ENCODE data around the gene SSTR5.

The SSTR5 gene

DNA sequence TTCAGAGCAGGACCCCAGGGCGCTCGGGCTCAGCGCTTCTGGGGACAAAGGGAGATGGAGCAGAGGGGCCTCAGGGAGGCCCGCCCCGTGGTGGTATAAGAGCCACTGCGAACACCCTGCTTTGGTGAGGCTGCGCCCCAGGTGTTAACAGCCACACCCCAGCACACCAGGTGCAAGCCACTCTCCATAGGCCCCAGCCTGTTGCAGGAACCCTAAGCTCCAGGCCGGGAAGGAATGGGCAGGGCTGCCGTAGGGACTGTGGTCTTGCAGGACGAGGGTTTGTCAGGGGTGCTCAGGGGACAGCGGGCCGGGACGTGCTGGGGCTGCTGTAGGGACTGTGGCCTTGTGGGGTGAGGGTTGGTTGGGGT, 17.0 kb upstream of the SSTR5 start:
- DNase-seq, result no peak

DNA sequence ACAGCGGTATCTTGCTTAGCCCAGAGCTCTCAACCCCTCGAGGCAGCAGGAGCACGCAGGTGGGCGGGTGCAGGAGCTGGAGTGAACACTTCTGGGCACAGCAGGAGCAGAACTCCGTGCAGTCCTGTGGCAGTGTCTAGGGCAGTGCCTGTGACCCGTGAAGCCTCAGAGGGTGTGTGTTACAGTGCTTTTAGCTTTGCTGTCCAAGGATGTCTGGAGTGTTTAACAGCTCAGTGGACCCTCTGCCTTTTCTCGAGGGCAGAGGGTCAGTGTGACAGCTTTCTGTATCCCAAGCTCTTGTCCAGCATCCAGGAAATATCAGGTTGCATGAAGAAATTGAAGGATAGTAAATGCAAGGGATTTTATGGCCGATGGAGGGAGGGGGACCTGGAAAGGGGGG, 16.4 kb upstream of the SSTR5 start:
- DNase-seq, result no peak

DNA sequence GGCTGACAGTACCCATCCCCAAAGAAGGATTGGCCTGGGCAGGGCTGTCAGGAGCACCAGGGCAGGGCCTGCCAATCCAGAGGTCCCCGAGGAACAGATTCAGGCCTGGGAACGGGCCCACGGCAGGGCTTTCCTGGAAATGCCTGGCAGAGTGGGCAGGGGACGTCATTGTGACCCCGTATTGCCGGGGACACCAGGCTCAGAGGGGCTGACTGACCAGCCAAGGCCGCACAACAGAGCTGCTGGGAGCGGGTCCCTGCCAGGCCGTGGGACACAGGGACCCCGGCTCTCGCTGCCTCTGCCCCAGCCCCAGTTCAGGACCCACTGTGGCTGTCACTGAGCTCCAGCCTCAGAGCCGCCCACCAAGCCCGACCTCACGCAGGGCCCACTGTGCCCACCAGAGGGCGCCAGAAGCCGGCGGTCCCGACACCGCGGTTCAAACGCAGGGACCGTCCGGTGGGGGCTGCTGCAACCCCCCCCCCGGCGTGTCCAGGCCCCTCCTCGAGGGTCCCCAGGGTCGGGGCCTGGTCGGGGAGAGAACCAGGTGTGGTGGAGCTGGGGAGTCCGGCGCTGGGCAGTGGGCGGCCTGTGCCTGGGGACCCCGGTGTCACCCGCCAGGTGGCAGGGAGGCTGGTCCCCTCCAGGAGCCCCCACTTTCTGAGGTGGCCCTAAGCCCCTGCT, 15.2 kb upstream of the SSTR5 start:
- DNase-seq, result peak in 1 of 2 experiments; percentile 25

DNA sequence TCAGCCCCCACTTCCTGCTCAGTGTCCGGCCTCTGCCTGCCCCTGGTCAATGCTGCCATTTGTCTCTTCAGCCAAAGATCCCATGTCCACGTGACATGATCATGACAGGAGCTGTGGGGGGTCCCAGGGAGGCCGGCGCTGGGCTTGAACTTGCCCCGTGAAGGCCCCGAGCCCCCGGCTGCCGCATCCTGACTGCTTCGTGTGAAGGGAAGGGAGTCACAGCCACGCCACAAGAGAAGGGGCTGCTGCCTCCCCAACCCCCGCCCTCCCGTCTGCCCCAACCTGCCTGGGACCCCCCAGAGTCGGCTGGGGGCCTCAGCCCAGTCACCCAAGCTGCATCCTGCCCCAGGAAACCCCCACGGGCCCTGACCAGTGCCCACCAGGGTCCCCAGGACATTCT, 14.3 kb upstream of the SSTR5 start:
- DNase-seq, result no peak

DNA sequence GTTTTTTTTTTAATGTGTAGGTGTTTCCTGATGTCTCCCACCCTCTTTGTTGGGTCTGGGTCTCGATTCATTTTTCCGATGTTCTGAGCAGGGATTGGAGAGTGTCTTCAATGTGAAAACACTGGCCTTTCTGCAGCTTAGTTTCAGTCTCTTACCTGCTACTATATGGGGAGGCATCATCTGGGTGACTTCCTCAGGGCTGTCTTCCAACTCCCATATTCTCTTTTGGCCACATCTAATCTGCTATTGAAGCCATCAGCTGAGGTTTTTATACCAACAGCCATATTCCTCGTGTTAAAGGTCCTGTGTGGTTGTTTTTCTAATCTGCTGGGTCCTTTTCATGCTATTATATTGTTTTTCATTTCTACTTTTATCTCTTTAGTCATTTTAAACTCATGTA, 13.2 kb upstream of the SSTR5 start:
- DNase-seq, result no peak

DNA sequence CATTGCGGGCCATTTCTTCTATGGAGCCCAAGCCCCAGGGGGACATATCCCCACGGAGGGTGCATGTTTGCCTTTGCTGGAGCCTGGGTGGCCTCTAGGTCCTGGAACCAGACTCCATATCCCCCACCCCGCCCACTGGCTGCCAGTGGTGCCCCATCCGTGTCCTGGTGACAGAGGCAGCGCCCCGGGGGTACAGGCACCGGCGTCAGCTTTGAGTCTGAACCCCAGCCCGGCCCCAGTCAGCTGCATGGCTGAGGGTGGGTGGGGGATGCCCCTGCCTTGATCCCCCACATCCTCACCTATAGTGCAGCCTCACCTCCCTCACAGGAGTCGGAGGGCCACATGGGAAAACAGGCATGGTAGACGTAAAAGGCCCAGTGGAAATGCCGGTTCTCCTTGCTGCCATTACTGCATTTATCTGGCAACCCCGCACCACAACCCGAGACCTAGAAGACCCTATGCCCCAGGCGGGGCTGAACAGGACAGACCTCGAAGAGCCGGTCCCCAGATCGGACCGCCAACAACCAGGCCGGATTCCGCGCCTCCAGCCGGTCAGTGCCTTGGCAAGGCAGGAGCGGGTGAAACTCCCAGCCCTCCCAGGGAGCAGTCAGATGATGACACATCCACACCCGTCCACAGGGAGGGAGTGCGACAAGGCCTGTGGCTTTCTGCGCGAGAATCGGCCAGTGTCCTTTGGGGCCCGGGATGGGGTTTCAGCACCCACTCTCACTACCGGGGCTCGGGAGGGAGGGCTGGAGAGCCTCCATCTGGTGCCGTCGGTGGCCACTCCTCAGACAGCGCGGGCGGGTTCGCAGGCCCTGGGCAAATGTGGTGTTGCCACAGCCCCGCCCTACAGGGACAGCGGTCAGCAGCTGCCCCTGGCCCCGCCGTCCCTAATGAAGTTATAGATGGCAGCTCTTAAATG, 11.9 kb upstream of the SSTR5 start:
- DNase-seq, result no peak

DNA sequence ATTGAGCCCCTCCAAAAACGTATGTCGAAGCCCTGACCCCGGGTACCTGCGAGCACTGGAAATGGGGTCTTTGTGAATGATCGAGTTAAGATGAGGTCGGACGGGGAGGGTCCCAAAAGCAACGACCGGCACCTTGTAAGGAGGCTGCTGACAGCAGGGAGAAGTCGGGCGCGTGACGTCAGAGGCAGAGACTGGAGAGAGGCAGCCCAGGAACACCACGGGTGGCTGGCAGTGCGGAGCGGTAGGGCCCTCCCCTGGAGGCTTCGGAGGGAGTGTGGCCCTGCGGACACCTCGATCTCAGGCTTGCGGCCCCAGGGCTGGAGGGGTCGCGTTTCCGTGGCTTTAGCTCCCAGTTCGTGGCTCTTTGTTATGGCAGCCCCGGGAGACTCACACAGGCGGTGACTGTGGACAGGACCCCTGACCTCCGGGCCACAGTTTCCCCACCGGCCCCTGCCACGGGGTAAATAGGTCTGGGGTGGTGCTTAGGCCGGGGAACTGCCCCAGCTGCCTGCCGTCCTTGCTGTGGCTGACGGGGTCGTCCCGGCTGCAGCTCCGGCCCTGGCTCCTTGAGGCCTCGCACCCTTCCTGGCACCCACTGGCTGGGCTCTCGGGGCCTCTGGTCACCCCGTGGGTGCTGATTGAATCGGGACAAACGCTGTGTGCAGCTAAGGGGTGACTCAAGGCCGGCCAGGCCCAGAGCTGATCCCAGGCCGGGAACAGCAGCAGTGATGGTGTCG, 10.6 kb upstream of the SSTR5 start:
- no peak for DNase-seq

DNA sequence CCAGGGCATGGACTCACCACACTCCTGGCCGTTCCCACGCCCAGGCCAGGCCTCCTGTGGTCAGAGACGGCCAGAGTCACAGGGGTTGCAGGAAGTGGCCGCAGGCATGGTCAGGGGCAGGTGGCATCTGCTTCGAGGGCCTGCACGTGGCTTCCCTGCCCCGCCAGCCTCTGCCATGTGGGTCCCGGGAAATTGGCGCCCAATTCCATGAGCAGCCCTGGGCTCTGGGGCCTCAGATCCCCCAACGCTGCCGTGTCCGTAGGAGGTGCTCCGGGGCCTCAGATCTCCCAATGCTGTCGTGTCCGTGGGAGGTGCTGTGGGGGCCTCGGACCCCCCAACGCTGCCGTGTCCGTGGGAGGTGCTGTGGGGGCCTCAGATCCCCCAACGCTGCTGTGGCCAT, 9.7 kb upstream of the SSTR5 start:
- no peak for DNase-seq

DNA sequence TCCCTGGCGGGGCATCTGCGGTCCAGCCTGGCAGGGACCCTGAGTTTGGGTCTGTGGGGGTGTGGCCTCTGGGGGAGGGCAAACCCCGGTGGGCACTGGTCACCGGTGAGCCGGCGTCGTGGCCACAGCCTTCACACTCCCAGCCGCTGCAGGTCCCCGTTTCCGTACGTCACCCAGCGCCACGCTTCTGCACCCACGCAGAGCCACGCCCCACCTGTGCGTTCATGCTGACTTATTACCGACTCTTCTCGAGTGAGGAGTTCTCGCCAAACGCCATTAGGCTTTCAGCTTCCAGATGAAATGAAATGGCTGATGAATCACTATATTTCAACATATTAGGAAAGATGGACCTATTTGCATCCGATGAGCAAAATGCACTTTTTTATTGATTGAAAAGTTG, 8.8 kb upstream of the SSTR5 start:
- DNase-seq, result no peak

DNA sequence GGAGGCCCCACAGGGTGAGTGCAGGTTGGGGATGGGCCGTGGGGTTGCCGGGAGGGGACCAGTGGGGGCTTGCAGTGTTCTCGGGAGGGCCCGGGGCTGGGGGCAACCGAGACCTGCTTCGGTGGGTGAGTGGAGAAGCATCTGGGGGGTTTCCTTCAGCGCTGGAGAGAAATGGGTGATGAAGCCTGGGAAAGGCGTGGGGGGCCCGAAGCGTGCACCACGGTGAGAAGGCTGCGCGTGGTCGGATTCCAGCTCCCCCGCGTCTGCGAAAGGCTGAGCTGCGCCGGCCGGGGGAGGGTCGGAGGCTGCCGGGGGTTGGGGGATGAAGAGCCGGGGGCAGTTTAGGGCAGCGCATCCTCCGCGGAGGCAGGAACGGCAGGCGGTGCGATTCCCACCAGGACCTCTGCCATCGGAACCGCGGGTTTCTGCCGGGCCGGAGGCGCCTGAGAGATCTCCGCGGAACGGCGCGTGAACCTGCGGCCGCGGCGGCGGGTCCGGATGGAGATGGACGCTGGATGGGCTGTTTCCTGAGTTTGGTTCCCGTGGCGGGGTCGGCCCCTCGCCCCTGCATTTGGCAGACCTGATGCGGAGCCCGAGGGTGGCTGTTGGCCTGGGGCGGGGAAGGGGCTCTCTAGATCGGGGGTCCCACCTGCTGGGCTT, 6.9 kb upstream of the SSTR5 start:
- DNase-seq, result no peak

DNA sequence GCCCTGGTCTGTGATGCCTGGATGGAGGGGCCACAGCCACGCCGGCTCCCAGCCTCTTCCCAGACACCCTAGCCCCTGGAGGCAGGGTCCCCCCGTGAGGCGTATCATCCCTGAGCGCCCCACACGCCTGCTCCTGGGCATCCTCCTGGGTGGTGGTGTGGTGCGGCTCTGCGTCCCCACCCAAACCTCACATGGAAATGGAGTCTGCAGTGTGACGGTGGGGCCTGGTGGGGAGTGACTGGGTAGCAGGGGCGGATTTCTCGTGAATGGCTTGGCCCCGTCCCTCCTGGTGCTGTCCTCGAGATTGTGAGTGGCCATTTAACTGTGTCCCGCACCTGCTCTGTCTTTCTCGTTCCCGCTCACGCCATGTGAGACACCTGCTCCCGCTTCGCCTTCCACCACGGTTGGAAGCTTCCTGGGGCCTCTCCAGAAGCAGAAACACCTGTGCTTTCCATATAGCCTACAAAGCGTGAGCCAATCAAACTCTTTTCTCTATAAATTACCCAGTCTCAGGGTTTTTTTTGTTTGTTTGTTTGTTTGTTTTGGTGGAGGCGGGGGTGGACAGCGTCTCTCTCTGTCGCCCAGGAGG, 5.9 kb upstream of the SSTR5 start:
- DNase-seq, result peak; percentile 31 to 47

DNA sequence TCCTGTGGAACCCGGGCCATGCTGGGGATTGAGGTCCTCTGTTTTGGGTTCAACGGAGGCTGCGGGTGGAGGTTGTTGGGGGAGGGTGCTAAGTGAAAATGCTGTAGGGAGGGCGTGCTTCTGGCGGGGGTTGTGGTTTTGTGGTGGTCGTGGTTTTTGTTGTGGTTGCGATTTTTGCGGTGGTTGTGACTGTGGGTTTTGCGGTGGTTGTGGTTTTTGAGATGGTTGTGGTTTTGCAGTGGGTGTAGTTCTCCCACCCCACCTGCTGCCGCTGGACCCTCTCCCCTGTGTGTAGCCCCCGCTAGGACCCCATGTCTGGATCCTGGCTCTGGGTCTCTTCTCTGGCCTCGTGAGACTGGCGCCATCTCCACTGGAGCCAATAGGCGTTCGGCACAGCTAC, 4.9 kb upstream of the SSTR5 start:
- no peak for DNase-seq

DNA sequence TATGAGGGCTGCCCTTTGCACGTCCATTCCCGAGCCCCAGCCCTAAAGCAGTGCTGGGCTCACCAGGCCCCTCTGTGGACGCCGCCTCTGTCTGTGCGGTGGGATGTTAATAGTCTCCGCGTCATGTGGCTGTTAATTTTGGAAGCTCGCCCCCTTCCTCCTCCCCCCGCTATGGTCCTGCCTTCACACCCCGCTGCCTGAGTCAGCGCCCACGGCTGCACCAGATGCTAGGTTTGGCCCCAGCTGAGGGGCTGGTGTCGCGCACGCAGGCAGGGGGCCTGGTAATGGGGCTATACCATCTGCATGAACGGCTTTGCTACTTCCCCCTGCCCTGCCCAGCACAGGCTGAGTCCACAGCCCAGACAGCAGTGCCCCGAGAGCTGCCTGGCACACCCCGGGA, 4.1 kb upstream of the SSTR5 start:
- no peak for DNase-seq

DNA sequence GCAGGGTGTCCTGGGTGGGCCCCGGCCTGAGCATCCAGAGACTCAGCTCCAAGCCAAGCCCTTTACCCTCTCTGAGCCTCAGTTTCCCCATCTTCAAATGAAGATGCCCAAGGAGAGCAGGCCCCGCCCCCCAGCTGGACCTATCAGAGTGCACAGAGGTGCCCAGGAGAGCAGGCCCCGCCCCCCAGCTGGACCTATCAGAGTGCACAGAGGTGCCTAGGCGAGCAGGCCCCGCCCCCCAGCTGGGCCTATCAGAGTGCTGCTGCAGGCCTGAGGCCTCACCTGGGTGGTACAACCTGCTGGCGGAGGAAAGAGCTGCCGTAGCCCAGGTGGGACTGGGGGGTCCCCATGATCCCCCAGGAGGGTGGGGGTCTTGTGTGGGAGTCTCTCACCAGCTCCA, 3.4 kb upstream of the SSTR5 start:
- peak in 1 of 2 experiments; percentile 33 for DNase-seq

DNA sequence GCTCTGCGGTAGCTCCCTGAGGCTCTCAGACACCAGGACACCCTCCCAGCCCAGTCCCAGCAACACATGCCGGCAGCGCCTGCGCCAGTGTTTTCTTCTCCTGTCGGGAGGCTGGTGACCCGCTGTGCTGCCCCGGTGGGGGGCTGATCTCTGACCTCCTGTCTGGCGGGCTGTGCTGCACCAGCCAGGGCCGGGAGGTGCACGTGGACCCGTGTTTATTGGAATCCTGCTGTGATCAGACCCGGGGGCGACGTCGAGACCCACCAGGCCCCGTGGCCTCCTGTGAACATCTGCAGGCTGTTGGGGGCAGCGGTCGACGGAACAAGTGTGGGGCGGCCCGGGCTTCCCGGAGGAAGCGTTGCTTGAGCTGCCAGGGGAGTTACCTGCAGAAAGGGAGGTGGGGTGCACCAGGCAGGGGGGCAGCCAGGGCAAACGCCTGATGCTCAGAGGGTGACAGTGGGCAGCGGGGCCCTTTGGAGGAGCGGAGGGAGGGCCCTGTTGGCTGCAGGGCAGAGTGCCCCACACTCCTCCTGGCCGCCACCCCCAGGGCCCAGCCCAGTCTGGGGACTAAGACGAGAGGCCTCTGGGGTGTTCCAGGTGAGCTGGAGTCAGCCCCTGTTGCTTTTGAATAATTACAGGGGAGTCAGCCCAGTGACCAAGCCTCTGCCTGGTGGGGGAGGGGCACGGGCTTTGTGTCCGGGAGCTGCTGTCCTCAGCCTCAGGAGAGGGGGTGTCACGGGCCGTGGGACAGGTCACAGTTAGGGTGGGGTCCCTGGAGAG, 2.3 kb upstream of the SSTR5 start:
- no peak for DNase-seq

DNA sequence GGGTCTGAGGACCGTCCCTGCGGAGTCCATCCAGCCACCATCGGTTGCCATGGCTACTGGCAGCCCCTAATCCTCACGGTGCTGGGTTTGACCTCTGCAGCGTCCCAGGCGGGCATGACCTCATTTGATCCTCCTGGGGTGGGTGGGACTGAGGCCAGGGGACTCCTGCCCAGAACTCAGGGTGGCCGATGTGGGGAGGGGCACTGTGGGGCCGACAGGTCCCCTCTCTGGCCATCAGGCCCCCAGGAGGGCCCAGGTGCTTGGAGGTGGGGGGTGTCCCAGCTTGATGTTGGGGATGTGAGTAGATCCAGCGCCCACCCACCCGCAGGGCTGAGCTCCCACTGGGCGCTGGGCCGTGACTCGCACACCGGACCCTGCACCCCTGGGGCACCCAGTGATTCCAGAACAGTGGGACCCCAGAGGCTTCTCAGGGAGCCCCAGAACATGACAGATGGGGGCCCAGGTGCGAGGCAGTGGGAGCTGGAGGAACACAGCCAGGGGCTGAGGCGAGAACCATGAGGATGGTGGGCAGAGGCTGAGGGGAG, 1.6 kb upstream of the SSTR5 start:
- no peak for DNase-seq

DNA sequence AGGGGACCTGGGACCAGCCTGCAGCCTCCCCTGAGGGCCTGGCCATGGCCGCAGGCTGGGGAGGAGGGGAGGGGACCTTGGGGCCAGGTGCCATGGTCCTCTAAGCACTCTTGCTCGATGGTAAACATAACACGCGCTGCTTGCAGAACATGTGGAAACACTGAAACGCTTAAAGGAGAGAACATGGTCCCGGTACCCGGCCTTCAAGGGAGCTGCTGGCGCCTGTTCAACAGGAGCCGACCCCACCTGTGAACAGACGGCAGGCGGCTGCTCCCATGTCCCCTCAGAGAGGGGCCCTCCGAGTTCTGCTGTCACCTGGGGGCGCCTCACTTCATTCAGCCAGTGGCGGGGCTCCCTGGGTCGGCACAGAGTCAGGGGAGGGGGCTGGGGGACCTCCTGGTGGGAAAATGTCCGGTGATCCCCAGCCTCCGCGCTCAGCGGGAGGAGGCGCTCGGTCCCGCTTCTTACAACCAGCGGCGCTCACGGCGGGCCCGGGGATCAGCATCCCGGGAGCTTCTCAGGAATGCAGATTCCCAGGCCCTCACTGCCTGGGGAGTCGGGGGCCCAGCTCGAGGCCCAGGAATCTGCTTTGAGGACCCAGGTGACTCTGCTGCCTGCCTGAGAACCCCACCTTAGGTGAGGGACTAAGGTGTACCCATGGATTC, 854 bp upstream of the SSTR5 start:
- DNase-seq, result peak in 1 of 2 experiments; percentile 56

DNA sequence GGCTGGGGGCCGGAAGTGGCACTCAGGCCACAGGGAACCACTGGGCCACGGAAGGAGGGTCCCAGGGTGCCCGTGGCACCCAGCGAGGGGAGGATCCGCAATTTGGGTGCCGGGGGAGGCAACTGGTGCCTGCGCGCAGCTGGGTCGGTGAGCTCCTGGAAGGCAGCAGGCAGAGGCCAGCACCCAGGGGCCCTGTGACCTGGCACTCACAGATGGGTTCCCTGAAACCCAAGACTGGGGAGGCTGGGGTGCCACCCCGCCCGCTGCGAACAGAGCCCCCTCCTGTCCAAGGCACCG, 663 bp downstream of the SSTR5 start:
- no peak for DNase-seq

DNA sequence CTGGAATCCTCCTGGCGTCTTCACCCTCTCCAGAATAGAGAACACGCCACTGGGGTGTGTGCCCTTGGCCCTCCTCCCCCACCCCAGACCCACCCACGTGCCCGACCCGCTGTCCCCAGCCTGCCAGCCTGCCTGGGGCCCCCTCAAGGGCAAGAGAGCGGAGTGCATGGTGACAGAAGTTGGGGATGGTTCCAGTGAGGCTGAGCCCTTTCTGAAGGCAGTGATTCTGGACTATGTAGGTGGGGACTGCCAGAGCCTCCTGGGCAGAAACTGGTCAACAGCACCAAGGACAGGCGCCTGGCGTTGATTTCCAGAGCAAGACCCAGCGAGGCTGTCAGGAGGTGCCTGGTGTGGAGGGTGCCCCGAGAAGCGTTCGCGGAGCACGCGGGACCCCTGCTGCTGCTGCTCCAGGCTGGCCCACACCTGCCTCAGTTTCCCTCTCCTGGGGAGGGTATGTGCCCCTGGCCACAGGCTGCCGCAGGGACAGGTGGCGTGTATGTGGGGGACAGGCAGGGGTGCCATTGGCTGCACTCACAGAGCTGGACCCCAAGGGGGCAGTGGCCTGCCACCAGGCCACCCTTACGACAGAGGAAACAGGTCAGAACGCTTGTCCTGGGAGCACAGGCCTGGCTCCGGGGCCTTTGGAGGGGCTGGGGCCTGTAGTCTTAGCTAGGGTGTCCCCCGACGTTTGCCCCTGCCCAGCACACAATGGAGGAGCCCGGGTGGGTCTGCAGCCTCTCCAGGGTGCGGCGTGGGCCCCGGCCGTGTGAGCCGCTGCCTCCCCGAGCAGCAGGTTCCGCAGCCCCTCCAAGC, 1.2 kb downstream of the SSTR5 start:
- no peak for DNase-seq

DNA sequence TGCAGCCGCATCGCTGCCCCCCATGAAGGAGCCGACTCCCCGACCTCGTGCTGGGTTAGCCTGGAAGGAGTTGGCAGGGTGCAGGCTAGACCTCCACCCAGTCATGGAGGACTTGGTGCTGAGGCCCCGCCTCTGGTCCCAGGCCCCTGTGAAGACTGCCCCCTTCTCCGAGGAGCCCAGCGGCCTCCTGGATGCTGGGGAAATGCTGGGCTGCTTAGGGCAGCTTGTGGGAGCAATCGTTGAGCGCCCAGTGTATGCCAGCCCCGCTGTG, 1.8 kb downstream of the SSTR5 start:
- DNase-seq, result no peak

DNA sequence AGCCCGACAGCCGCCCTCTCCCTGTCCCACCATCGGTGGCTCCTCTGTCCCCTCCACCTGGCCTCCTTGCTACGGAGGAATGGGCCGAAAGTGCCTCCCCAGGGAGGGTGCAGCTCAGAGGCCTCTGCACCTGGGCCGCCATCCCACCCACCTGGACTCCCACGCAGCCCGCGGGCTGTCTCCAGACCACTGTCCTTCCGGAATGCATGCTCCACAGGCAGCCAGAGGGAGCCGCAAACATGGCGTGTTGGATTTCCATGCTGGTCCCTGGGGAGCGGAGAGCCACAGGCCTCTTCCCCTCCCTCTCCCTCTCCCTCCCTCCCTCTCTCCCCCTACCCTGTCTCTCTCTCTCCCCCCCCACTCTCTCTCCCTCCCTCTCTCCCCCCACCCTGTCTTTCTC, 3.0 kb downstream of the SSTR5 start:
- no peak for DNase-seq

Measured in SHP77 (cell line).